GM19035 (cell line): ENCODE data around the gene CUL4A.

ENCODE experiments used
- ATAC-seq: cut with Tn5 transposase; IDR thresholded peaks from one replicate; pipeline ENCODE4 v1.9.1; 2021; ENCODE audit not compliant: unreplicated experiment

The CUL4A gene

GRCh38 chr13:113179374-113180230 is 29.8 kb upstream of the CUL4A start:
- ATAC-seq: no peak

DNA sequence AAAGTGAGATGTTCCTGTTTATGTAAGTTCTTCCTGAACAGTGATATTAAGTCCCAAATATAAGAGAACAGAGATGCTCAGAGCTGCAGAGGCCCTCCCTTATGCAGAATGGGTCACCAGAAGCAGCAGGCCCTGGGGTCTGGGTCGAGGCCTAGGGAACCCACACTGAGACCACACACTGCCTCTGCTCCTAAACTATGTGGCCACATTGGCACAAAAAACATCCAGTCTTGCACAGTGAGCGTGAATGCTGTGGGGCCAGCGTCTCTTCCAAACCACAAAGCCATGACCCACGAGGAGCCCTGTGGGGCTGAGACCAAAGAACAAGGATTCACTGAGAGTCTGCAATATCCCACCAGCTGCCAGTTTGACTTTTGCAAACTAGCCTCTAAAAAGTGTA is 27.4 kb upstream of the CUL4A start:
- ATAC-seq: no peak

GRCh38 chr13:113183450-113184129 is 25.8 kb upstream of the CUL4A start:
- no peak for ATAC-seq

GRCh38 chr13:113184568-113185440 is 24.6 kb upstream of the CUL4A start:
- no peak for ATAC-seq

DNA sequence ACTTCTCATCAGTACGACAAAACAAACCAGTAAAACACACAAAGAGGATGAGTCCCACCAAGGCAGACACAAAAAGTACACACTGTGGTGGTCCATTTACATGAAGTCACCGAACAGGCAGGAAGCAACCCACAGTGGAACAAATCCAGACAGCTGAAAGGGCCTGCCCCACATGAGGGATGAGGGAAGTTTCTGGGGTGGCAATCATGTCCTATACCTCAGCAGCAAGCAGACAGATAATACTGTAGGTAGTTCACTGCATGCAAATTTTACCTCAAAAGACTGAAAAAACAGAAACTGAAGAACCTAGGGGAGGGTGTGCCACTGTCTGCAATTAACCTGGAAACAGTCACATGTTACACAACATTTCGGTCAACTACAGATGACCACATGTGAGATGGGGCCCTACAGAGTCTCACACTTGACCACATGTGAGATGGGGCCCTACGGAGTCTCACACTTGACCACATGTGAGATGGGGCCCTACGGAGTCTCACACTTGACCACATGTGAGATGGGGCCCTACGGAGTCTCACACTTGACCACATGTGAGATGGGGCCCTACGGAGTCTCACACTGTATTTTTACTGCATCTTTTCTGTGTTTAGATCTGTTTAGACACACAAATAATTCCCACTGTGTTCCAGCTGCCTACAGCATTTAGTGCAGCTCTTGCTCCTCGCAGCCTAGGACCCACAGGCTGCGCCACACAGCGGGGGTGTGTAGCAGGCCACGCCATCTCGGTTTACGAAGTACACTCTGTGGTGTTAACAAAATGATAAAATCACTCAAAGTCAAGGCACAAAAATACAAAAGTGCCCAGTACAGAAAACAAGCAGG is 23.1 kb upstream of the CUL4A start:
- peak; percentile 98 for ATAC-seq

DNA sequence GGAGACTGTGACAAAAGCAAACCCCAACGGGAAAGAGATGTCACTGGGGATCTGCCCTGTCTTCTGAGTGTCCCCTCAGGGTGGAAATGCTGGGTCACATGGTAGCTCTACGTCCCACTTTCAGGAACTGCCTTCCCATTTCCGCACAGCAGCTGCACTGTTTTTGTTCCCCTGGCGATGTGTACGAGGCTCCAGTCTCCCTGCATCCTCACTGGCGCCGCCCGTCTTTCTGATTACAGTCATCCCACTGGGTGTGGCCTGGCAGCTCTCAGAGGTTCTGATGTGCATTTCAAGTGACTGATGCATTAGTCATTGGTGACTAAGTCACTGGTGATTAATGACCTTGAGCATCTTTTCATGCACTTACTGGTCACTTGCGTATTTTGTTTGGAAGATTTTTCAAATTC is 22.1 kb upstream of the CUL4A start:
- no peak for ATAC-seq

DNA sequence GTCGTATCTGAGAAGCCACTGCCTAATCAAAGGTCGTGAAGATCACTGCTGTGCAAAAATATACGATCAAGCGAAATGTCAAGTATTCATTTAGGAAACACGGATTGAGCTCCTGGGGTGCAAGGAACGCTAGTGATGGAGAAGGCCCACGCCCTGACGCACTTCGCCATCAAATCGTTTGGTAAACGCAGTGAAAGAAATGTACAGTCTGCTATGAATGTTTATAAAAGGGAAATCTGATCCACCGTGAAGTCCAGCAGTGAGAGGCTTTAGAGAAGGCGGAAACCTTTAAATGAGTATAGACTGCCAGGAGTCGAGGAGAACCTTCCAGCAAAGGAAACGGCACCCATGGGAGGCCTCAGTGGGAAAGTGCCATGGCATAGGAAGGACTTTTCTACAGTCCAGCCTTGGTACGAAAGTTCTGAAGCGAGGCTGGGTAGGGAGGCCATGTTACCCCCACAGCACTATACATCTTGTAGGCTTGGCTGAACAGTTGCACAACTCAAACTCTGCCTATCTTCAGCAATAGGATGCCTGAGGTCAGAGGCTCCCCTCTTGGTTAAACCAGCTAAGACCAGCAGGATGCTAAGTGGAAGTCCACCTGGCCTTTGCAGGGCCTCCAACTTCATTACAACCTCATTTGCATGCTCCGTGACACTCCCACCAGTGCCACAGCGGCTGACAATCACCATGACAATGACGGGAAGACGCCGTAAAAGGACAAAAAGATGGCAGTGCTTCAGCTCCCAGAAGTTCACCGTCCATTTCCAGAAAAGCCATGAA is 21.3 kb upstream of the CUL4A start:
- no peak for ATAC-seq

GRCh38 chr13:113190181-113190580 is 19.2 kb upstream of the CUL4A start:
- ATAC-seq: no peak

DNA sequence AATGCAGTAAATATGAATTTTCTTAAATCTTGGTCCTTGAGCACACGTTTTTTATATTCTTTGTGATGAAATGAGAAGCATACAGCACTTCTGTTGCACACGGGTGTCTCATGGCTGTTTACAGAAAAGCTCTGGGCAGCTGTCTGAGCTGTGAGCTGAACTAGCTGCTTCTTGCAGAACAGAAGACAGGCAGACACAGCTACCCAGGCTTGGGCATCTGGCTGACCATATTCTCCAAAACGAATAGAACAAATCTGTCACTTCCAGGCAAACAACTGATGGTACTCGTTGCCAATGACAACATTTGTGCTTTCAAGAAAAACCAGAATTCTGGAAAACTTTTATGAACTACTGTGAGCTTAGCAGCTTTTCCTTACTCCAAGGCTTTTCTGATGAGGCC is 17.1 kb upstream of the CUL4A start:
- no peak for ATAC-seq

DNA sequence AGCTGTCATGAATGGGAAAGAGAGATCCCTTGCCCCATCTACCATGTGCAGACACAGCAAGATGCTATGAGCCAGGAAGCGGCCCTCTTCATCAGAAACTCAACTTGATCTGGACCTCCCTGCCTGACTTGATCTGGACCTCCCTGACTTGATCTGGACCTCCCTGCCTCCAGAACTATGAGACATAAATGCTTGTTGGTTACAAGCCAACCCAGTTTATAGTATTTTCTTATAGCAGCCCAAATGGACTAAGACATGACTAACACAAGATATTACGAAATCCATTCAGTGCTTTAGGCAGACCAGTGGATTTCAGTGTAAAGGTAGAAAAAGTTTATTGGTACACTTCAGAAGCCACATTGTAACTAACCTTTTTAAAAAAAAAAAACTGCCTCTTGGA is 16.5 kb upstream of the CUL4A start:
- no peak for ATAC-seq

- ATAC-seq: no peak
Measured at GRCh38 chr13:113195360-113195759, 14.1 kb upstream of the CUL4A start.

- no peak for ATAC-seq
Measured at GRCh38 chr13:113196970-113197737, 12.3 kb upstream of the CUL4A start.

- no peak for ATAC-seq
Measured at GRCh38 chr13:113201815-113202214, 7.6 kb upstream of the CUL4A start.

DNA sequence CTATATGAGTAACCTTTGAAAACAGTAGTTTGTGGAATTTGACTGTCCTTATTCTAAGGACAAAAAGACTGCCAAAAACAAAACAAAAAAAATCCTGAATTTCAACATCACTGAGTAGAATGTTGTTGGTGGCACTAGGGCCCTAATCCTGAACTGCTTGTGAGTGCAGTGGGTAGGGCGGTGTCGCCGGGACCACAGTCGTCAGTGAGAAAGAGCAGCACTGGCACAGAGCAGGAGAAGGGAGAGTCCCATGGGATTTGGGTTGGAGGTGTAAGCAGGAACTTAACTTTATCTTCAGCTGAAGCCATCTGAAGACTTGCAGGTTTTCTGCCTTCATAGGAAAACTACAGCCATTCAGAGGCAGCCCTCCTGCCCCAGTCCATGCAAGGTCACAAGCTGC is 6.5 kb upstream of the CUL4A start:
- no peak for ATAC-seq

GRCh38 chr13:113203507-113204377 is 5.7 kb upstream of the CUL4A start:
- no peak for ATAC-seq

- ATAC-seq: no peak
Measured at GRCh38 chr13:113204378-113204734, 5.1 kb upstream of the CUL4A start.

- ATAC-seq: no peak
Measured at GRCh38 chr13:113205428-113205931, 3.9 kb upstream of the CUL4A start.

DNA sequence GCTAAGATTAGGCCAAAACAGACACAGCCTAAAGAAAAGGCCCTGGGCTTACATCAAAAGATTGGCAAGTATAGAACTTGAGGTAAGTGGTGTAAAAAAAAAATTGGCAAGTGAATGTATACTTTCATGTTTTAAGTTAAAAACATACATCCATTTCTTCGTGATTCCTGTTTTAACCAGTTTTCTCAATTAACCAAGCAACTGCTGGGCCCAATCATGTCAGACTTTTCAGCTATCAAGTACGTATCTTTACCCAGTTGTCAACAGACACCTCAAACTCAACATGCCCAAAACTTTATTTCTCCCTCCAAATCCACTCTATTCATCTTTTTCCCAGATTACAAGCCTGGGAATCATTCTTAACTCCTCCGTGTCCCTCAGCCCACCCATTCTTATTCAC is 2.0 kb upstream of the CUL4A start:
- no peak for ATAC-seq
